Measurements from ENCODE around the gene ABCF3. TPM values are rescaled to one million over a fixed set of nuclear protein-coding genes. Genes with fewer than 3 reads are reported as not detected.
A peak's percentile ranks its signal among the peaks of the same experiment; 100 is the strongest.
"Not testable (repeated sequence)": the region's sequence is repeated elsewhere in the genome, so short reads cannot be mapped to it uniquely, and the experiment has no call there.

ABCF3 gene
- total and polyA plus RNA-seq, 2 experiments from 2014 or later, result 33.1 to 62.7 TPM

- Histone ChIP-seq H3K4me2 (peak overlapping the region; percentile 96), H3K9me2 (replicated peaks; ENCODE audit: insufficient read depth) (no peaks in the 10 kb centered on the region), H3K4me3 (peak overlapping the region; percentile 100), H3K4me1 (ENCODE audit: insufficient read depth) (peaks cover 39% of the 10 kb centered on the region), H3K79me2 (peaks cover 81% of the 10 kb centered on the region), H4K20me1 (ENCODE audit: insufficient read depth, poor library complexity, severe bottlenecking) (peaks cover 53% of the 10 kb centered on the region), H3K36me3 (replicated peaks; ENCODE audit: insufficient read depth, low read depth) (no peaks in the 10 kb centered on the region), H3K9me3 (ENCODE audit: low read depth) (no peaks in the 10 kb centered on the region), H3K27me3 (no peaks in the 10 kb centered on the region), H3K27ac (peak overlapping the region; percentile 94), H2AFZ (no peak overlapping the region)
- TF ChIP-seq EZH2phosphoT487 (IDR thresholded peaks at IDR 0.05; ENCODE audit: low read depth, severe bottlenecking, unreplicated experiment), result no peak
- DNase-seq (ENCODE audit: low spot score), result no peak
Measured at GRCh38 chr3:184157206-184157605, 28.8 kb upstream of the ABCF3 start.

- Histone ChIP-seq H2AFZ (no peak overlapping the region), H3K36me3 (replicated peaks; ENCODE audit: insufficient read depth, low read depth) (no peaks in the 10 kb centered on the region), H3K9me2 (replicated peaks; ENCODE audit: insufficient read depth) (no peaks in the 10 kb centered on the region), H3K4me1 (ENCODE audit: insufficient read depth) (peaks cover 39% of the 10 kb centered on the region), H3K4me2 (peak overlapping the region; percentile 96), H3K9me3 (ENCODE audit: low read depth) (no peaks in the 10 kb centered on the region), H3K27ac (peak overlapping the region; percentile 4), H3K79me2 (peaks cover 88% of the 10 kb centered on the region), H3K27me3 (no peaks in the 10 kb centered on the region), H3K4me3 (no peak overlapping the region), H4K20me1 (ENCODE audit: insufficient read depth, poor library complexity, severe bottlenecking) (peaks cover 64% of the 10 kb centered on the region)
- TF ChIP-seq EZH2 (IDR thresholded peaks at IDR 0.05; ENCODE audit: borderline replicate concordance) (no peak), CTCF (IDR thresholded peaks at IDR 0.05; ENCODE audit: poor library complexity) (no peak), EZH2phosphoT487 (IDR thresholded peaks at IDR 0.05; ENCODE audit: low read depth, severe bottlenecking, unreplicated experiment) (no peak)
- DNase-seq (ENCODE audit: low spot score), result no peak
- WGBS (ENCODE audit: low lambda C conversion rate, missing lambda C conversion rate), result 88% methylated on average over 4 of the region's 4 CpGs
Measured at GRCh38 chr3:184158404-184158803, 27.6 kb upstream of the ABCF3 start.

GRCh38 chr3:184160456-184160855 lies 25.5 kb upstream of the ABCF3 start:
- H3K9me2 ChIP-seq (replicated peaks; ENCODE audit: insufficient read depth), result no peaks in the 10 kb centered on the region

GRCh38 chr3:184162571-184163070 lies 23.4 kb upstream of the ABCF3 start:
- not testable (repeated sequence) for H3K36me3 ChIP-seq (replicated peaks; ENCODE audit: insufficient read depth, low read depth); H3K9me3 ChIP-seq (ENCODE audit: low read depth); H3K9me2 ChIP-seq (replicated peaks; ENCODE audit: insufficient read depth); H3K27me3 ChIP-seq; H2AFZ ChIP-seq; H3K4me3 ChIP-seq; H3K4me2 ChIP-seq; H3K27ac ChIP-seq; DNase-seq (ENCODE audit: low spot score)
- WGBS (ENCODE audit: low lambda C conversion rate, missing lambda C conversion rate), result 89% methylated on average over 7 of the region's 8 CpGs
- Histone ChIP-seq H3K4me1 (ENCODE audit: insufficient read depth) (peaks cover 25% of the 10 kb centered on the region), H3K79me2 (peaks cover 74% of the 10 kb centered on the region), H4K20me1 (ENCODE audit: insufficient read depth, poor library complexity, severe bottlenecking) (peaks cover 62% of the 10 kb centered on the region)

More at GRCh38 chr3:184160456-184160855, 25.5 kb upstream of the ABCF3 start:
- Histone ChIP-seq H3K4me1 (ENCODE audit: insufficient read depth) (peaks cover 30% of the 10 kb centered on the region), H3K36me3 (replicated peaks; ENCODE audit: insufficient read depth, low read depth) (no peaks in the 10 kb centered on the region), H4K20me1 (ENCODE audit: insufficient read depth, poor library complexity, severe bottlenecking) (peaks cover 73% of the 10 kb centered on the region), H3K9me3 (ENCODE audit: low read depth) (no peaks in the 10 kb centered on the region), H3K4me3 (no peak overlapping the region), H3K4me2 (peak overlapping the region; percentile 57), H3K27ac (peak overlapping the region; percentile 71), H3K79me2 (peaks cover 91% of the 10 kb centered on the region), H3K27me3 (no peaks in the 10 kb centered on the region), H2AFZ (no peak overlapping the region)
- 58% methylated on average over 2 of the region's 2 CpGs for WGBS (ENCODE audit: low lambda C conversion rate, missing lambda C conversion rate)
- DNase-seq (ENCODE audit: low spot score), result no peak
- TF ChIP-seq CTCF (IDR thresholded peaks at IDR 0.05; ENCODE audit: poor library complexity), result no peak
- TF ChIP-seq EZH2 (IDR thresholded peaks at IDR 0.05; ENCODE audit: borderline replicate concordance), result no peak
- TF ChIP-seq EZH2phosphoT487 (IDR thresholded peaks at IDR 0.05; ENCODE audit: low read depth, severe bottlenecking, unreplicated experiment), result no peak
